T-cell (primary cell): ENCODE results near the gene CRYBG2. TPM values are rescaled to one million over a fixed set of nuclear protein-coding genes. Genes with fewer than 3 reads are reported as not detected.

Source experiments
- ATAC-seq, 4 experiments: fragments of 200-7000 bp in 3 of 4; fragments of 150-1000 bp in 1 of 4; cut with Tn5 transposase; replicated peaks in 1 of 4; 1 replicate in 3 of 4; 2 replicates in 1 of 4; pipeline ENCODE4 v1.10.0; 2021; ENCODE audit warnings: moderate library complexity in 3 of 4, mild to moderate bottlenecking in 2 of 4, moderate number of reproducible peaks in 1 of 4
- CTCF ChIA-PET, 2 donors: fragments of 300-600 bp; sonication (Branson Sonifier 250); formaldehyde crosslinking; loops; one replicate each; lab custom pipeline; 2022; ENCODE audit warnings: antibody characterized with exemption in 2 of 2; lab: Charles Lee
- POLR2A ChIA-PET, 2 donors: fragments of 300-600 bp; sonication (Branson Sonifier 250); formaldehyde crosslinking; loops; one replicate each; lab custom pipeline; 2022; ENCODE audit warnings: antibody characterized with exemption in 2 of 2; lab: Charles Lee
- DNase-seq, 35 experiments: peaks; one replicate each; pipeline versions ENCODE4 v3.0.0 to v3.0.0-alpha.2; 2013 to 2023
- H3K27ac ChIP-seq: one replicate; pipeline ENCODE4 v1.5.1; 2013; ENCODE audit warnings: low read length
- H3K27me3 ChIP-seq, 2 experiments: replicated peaks in 1 of 2; 1 replicate in 1 of 2; 2 replicates in 1 of 2; pipeline versions ENCODE4 v1.6.1 to v1.7.0; 2013; ENCODE audit warnings: low read length in 1 of 2, mixed read lengths in 1 of 2; ENCODE audit not compliant: control insufficient read depth in 2 of 2, insufficient read depth in 2 of 2; ENCODE audit errors: extremely low read depth in 1 of 2
- H3K36me3 ChIP-seq, 2 donors: 1 replicate in 1 of 2; 2 replicates in 1 of 2; pipeline versions ENCODE4 v1.6.1 to v1.7.0; 2013; ENCODE audit warnings: low read length in 1 of 2; ENCODE audit not compliant: control insufficient read depth in 2 of 2, insufficient read depth in 1 of 2; ENCODE audit errors: extremely low read depth in 1 of 2
- H3K4me1 ChIP-seq, 2 experiments: 1 replicate in 1 of 2; 2 replicates in 1 of 2; pipeline versions ENCODE4 v1.6.1 to v1.7.0; 2013; ENCODE audit warnings: low read length in 2 of 2, mixed read lengths in 1 of 2; ENCODE audit not compliant: insufficient read depth in 2 of 2, control insufficient read depth in 1 of 2; ENCODE audit errors: extremely low read depth in 1 of 2
- H3K4me3 ChIP-seq, 2 donors: 1 replicate in 1 of 2; 2 replicates in 1 of 2; pipeline versions ENCODE4 v1.5.1 to v1.7.0; 2013; ENCODE audit warnings: mild to moderate bottlenecking in 2 of 2, low read length in 1 of 2, moderate library complexity in 1 of 2; ENCODE audit not compliant: control insufficient read depth in 1 of 2; ENCODE audit errors: extremely low read depth in 1 of 2
- H3K9me3 ChIP-seq: 2 replicates; pipeline ENCODE4 v1.7.0; 2013
- H3K27ac Mint-ChIP-seq, 2 donors: one replicate each; pipeline ENCODE4 v1.8.0; 2020 to 2021; ENCODE audit warnings: mild to moderate bottlenecking in 2 of 2, mixed read lengths in 2 of 2
- H3K27me3 Mint-ChIP-seq, 2 donors: one replicate each; pipeline ENCODE4 v1.8.0; 2021 to 2022; ENCODE audit warnings: mixed read lengths in 2 of 2
- H3K36me3 Mint-ChIP-seq: one replicate; pipeline ENCODE4 v1.8.0; 2021; ENCODE audit warnings: mixed read lengths
- H3K4me1 Mint-ChIP-seq, 3 donors: one replicate each; pipeline ENCODE4 v1.8.0; 2020 to 2022; ENCODE audit warnings: mixed read lengths in 3 of 3, mild to moderate bottlenecking in 1 of 3
- H3K4me3 Mint-ChIP-seq, 3 donors: one replicate each; pipeline ENCODE4 v1.8.0; 2020 to 2022; ENCODE audit warnings: mild to moderate bottlenecking in 3 of 3, mixed read lengths in 3 of 3, moderate library complexity in 3 of 3
- H3K9me3 Mint-ChIP-seq, 3 donors: one replicate each; pipeline ENCODE4 v1.8.0; 2020 to 2022; ENCODE audit warnings: mixed read lengths in 3 of 3
- WGBS: methylation state at CpG from one replicate; pipeline ENCODE4 v1.1.5; 2013; ENCODE audit warnings: missing lambda C conversion rate; ENCODE audit not compliant: insufficient coverage; 5-methylcytosine and 5-hydroxymethylcytosine counted together
- total RNA-seq, 35 experiments: library from RNA in 6 of 35; stranded (reverse) in 6 of 35; fragments of 120-200 nt in 1 of 35; gene quantifications; one replicate each; pipeline versions ENCODE4 v1.2.1 to v1.2.4 and lab custom pipeline; 2013 to 2026

The CRYBG2 gene
- total RNA-seq, 5 donors from 2014 or later (not counting 1 experiment from before 2014, with no cell fraction given), result 3.0 to 7.3 (median 5.1) TPM

GRCh38 chr1:26306290-26307229, 47.4 kb downstream of the CRYBG2 start, which contains the start of gene UBXN11:
Gene UBXN11 (minus strand): TSS chr1:26306636. CDS start chr1:26302883, 3,753 bp downstream.
- no peaks in the 10 kb centered on the region for H3K36me3 Mint-ChIP-seq
- no peaks in the 10 kb centered on the region for H3K9me3 Mint-ChIP-seq
- ChIA-PET POLR2A (interaction anchor here (0.5 to 1.2 kb wide), 5 partner anchors 11 to 180 kb away, joined by 3 to 6 read pairs (median 3); partner anchors contain the start of gene CD52 (in 2 of the 2)), CTCF (interaction anchor here in 1 of 2 donors (0.5 to 2.7 kb wide), 5 partner anchors 11 to 239 kb away, joined by 3 to 13 read pairs (median 9); partner anchors contain the start of gene CD52)
- H3K4me1 Mint-ChIP-seq, result peaks cover 30 to 37% (median 32%) of the 10 kb centered on the region in 3 donors
- peak within 1 kb of the TSS; percentile 67 for H3K27ac ChIP-seq
- no peaks in the 10 kb centered on the region for H3K36me3 ChIP-seq
- under 1% methylated on average over 42 of the region's 51 CpGs for WGBS
- peak within 1 kb of the TSS; percentile 95 to 99 (median 99) for H3K4me3 Mint-ChIP-seq
- H3K27ac Mint-ChIP-seq, result peak within 1 kb of the TSS; percentile 97 to 99
- no peaks in the 10 kb centered on the region for H3K27me3 Mint-ChIP-seq
- ATAC-seq (peak; percentile 94 to 98 (median 98)), DNase-seq (peak; percentile 75 to 96 (median 90))
- peaks cover 28 to 42% of the 10 kb centered on the region in 2 experiments for H3K4me1 ChIP-seq
- H3K4me3 ChIP-seq, result peak within 1 kb of the TSS; percentile 74 to 79
- no peaks in the 10 kb centered on the region for H3K9me3 ChIP-seq
- H3K27me3 ChIP-seq, result no peaks in the 10 kb centered on the region

GRCh38 chr1:26305667-26306289, 48.2 kb downstream of the CRYBG2 start:
- peak overlapping the region; percentile 55 for H3K27ac ChIP-seq
- Mint-ChIP-seq H3K4me1 (peaks cover 30 to 39% (median 34%) of the 10 kb centered on the region in 3 donors), H3K27ac (peak overlapping the region; percentile 97 to 99), H3K4me3 (peak overlapping the region; percentile 95 to 99 (median 99)), H3K36me3 (no peaks in the 10 kb centered on the region), H3K27me3 (no peaks in the 10 kb centered on the region), H3K9me3 (no peaks in the 10 kb centered on the region)
- H3K36me3 ChIP-seq, result peaks cover 0 to 2% of the 10 kb centered on the region in 2 donors
- H3K4me3 ChIP-seq, result peak overlapping the region; percentile 74 to 79
- H3K9me3 ChIP-seq, result no peaks in the 10 kb centered on the region
- H3K4me1 ChIP-seq, result peaks cover 26 to 45% of the 10 kb centered on the region in 2 experiments
- ChIA-PET POLR2A (interaction anchor here in 1 of 2 donors (0.5 to 0.8 kb wide), 2 partner anchors 8 to 12 kb away, joined by 3 to 6 read pairs; partner anchors contain the start of gene CD52), CTCF (interaction anchor here in 1 of 2 donors (0.7 kb wide), 1 partner anchor 49 kb away, joined by 5 read pairs; no protein-coding TSS in a partner anchor)
- 35% methylated on average over 7 of the region's 8 CpGs for WGBS
- no peaks in the 10 kb centered on the region for H3K27me3 ChIP-seq
- no peak for ATAC-seq
- DNase-seq, result no peak

- no peaks in the 10 kb centered on the region for H3K9me3 Mint-ChIP-seq
- peaks cover 26 to 48% (median 40%) of the 10 kb centered on the region in 3 donors for H3K4me1 Mint-ChIP-seq
- ATAC-seq, result no peak
- Histone ChIP-seq H3K9me3 (no peaks in the 10 kb centered on the region), H3K4me1 (peaks cover 13 to 38% of the 10 kb centered on the region in 2 experiments), H3K27ac (no peak overlapping the region), H3K27me3 (no peaks in the 10 kb centered on the region), H3K36me3 (peaks cover 0 to 2% of the 10 kb centered on the region in 2 donors), H3K4me3 (no peak overlapping the region)
- 92% methylated on average over 7 of the region's 8 CpGs for WGBS
- peaks cover 6% of the 10 kb centered on the region for H3K36me3 Mint-ChIP-seq
- POLR2A ChIA-PET, result no interaction called here
- H3K4me3 Mint-ChIP-seq, result no peak overlapping the region
- DNase-seq, result no peak
- CTCF ChIA-PET, result no interaction called here
- H3K27ac Mint-ChIP-seq, result peak overlapping the region in 1 of 2 donors; percentile 11
- H3K27me3 Mint-ChIP-seq, result no peaks in the 10 kb centered on the region
Measured at GRCh38 chr1:26302733-26303405, 51.1 kb downstream of the CRYBG2 start.

GRCh38 chr1:26300578-26301275, 53.2 kb downstream of the CRYBG2 start:
- POLR2A ChIA-PET, result no interaction called here
- H3K9me3 ChIP-seq, result no peaks in the 10 kb centered on the region
- DNase-seq (no peak), ATAC-seq (no peak)
- H3K9me3 Mint-ChIP-seq, result no peaks in the 10 kb centered on the region
- H3K27me3 Mint-ChIP-seq, result no peaks in the 10 kb centered on the region
- CTCF ChIA-PET, result interaction anchor here in 1 of 2 donors (0.6 kb wide), 1 partner anchor 9 kb away, joined by 8 read pairs; no protein-coding TSS in a partner anchor
- H3K27ac Mint-ChIP-seq, result peak overlapping the region; percentile 9 to 55
- H3K4me3 ChIP-seq, result no peak overlapping the region
- H3K4me1 ChIP-seq, result peaks cover 2 to 29% of the 10 kb centered on the region in 2 experiments
- no peak overlapping the region for H3K4me3 Mint-ChIP-seq
- peaks cover 6% of the 10 kb centered on the region for H3K36me3 Mint-ChIP-seq
- 88% methylated on average over 6 of the region's 11 CpGs for WGBS
- H3K27ac ChIP-seq, result no peak overlapping the region
- no peaks in the 10 kb centered on the region for H3K27me3 ChIP-seq
- H3K4me1 Mint-ChIP-seq, result peaks cover 7 to 35% (median 26%) of the 10 kb centered on the region in 3 donors
- peaks cover 0 to 9% of the 10 kb centered on the region in 2 donors for H3K36me3 ChIP-seq

- peaks cover 12 to 38% (median 38%) of the 10 kb centered on the region in 3 donors for H3K4me1 Mint-ChIP-seq
- Histone ChIP-seq H3K4me3 (no peak overlapping the region), H3K27me3 (no peaks in the 10 kb centered on the region), H3K27ac (no peak overlapping the region), H3K4me1 (peaks cover 0 to 28% of the 10 kb centered on the region in 2 experiments), H3K9me3 (no peaks in the 10 kb centered on the region), H3K36me3 (peaks cover 0 to 9% of the 10 kb centered on the region in 2 donors)
- DNase-seq (no peak), ATAC-seq (no peak)
- H3K4me3 Mint-ChIP-seq, result no peak overlapping the region
- ChIA-PET CTCF (interaction anchor here in 1 of 2 donors (1.1 kb wide), 1 partner anchor 9 kb away, joined by 4 read pairs; no protein-coding TSS in a partner anchor), POLR2A (no interaction called here)
- no peaks in the 10 kb centered on the region for H3K9me3 Mint-ChIP-seq
- peaks cover 15% of the 10 kb centered on the region for H3K36me3 Mint-ChIP-seq
- no peaks in the 10 kb centered on the region for H3K27me3 Mint-ChIP-seq
- WGBS, result 83% methylated on average over 4 of the region's 6 CpGs
- no peak overlapping the region for H3K27ac Mint-ChIP-seq
Measured at GRCh38 chr1:26297791-26298124, 56.2 kb downstream of the CRYBG2 start.
